Fibroblast of the aortic adventitia (primary cell): ENCODE measurements around the gene ELAVL2. TPM values are rescaled to one million over a fixed set of nuclear protein-coding genes. Genes with fewer than 3 reads are reported as not detected.

Experiments
- DNase-seq: peaks from one replicate; pipeline ENCODE4 v3.0.0-alpha.2; 2010; ENCODE audit warnings: low read depth
- H3K4me3 ChIP-seq: 2 replicates; pipeline ENCODE4 v1.5.1; 2011; ENCODE audit warnings: low read depth, mild to moderate bottlenecking, control low read depth, low read length, moderate library complexity
- CTCF ChIP-seq: IDR thresholded peaks from 2 replicates; pipeline ENCODE4 v1.5.1; 2011; ENCODE audit warnings: mild to moderate bottlenecking, low read length, control low read depth, inconsistent platforms; ENCODE audit not compliant: insufficient read depth
- total RNA-seq: library from RNA; depleted of rRNA; stranded (reverse); fragments of >200 nt; gene quantifications from 2 replicates; pipeline ENCODE4 v1.2.3, GENCODE V29; 2012; ENCODE audit warnings: low replicate concordance

ELAVL2 gene
- total RNA-seq, 1 donor = 0.81 TPM

DNA sequence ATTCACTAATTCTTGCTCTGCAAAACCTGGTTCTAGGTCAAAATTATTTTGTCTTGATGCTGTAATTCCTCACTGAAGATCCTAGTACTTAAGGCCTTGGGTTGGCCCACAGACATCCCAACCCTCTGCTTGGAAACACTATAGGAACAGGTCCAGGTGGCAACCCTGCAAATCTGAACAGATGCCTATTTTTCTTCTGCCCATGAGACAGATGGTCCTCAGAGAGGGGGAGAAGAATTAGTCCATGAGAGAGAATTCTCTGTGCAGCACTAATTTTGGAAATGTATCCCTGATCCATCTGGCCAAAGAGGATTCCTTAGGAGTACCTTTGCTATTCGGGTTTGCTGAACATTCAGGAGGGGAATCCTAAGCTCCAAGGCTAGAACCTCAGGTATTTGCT is 156.3 kb downstream of the ELAVL2 start:
- no peak overlapping the region for H3K4me3 ChIP-seq
- TF ChIP-seq CTCF = no peak
- DNase-seq = no peak

GRCh38 chr9:23665635-23666034 is 160.4 kb downstream of the ELAVL2 start:
- TF ChIP-seq CTCF = no peak
- no peak for DNase-seq
- H3K4me3 ChIP-seq = no peak overlapping the region

- no peak for TF ChIP-seq CTCF
- no peak for DNase-seq
- no peak overlapping the region for H3K4me3 ChIP-seq
These were observed 161.0 kb downstream of the ELAVL2 start for GRCh38 chr9:23665051-23665450.

DNA sequence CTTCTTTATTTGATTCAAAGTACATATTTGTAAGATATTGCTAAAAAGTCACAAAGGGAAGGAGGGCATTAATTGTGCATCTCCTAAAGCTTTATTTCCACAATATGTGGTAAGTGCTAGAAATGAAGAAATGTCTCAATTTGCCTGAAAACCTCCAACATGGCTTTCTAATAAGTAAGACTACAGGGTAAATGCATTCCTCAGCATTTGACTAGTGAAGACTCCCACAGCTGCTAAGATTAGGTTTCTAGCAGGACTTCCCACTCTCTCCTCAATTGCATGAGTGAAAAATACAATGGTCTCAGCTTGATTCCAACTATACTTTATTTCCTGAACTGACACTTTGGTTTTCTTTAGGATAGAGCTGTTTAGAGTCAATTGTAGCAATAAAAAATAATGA is 162.1 kb downstream of the ELAVL2 start:
- H3K4me3 ChIP-seq = no peak overlapping the region
- TF ChIP-seq CTCF = no peak
- DNase-seq = no peak

GRCh38 chr9:23663536-23663935 is 162.5 kb downstream of the ELAVL2 start:
- no peak overlapping the region for H3K4me3 ChIP-seq
- TF ChIP-seq CTCF = no peak
- DNase-seq = no peak

DNA sequence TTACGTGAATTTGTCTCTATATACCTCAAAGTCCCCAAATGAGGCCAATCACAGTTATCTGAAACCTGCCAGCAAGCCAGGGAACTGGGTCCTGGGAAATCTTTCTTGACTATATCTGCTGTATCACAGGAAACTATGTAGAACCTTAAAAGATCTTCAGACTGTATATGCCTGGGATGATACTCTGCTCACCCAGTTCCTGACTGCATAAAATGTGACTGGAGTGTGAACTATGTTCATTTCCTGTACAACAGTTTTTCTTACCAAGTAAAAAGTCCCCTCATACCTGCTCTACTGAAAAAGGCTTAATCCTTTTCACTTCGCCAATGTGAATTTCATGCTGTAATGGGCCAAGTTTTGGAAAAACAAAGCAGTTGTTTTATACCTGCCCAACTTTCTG is 162.9 kb downstream of the ELAVL2 start:
- DNase-seq = no peak
- no peak overlapping the region for H3K4me3 ChIP-seq
- TF ChIP-seq CTCF = no peak

- no peak for TF ChIP-seq CTCF
- H3K4me3 ChIP-seq = no peak overlapping the region
- no peak for DNase-seq
These were observed 163.7 kb downstream of the ELAVL2 start for GRCh38 chr9:23662320-23662719.
